ENCODE results near the gene THSD8.
A peak's percentile ranks its signal among the peaks of the same experiment; 100 is the strongest.

THSD8 gene

DNA sequence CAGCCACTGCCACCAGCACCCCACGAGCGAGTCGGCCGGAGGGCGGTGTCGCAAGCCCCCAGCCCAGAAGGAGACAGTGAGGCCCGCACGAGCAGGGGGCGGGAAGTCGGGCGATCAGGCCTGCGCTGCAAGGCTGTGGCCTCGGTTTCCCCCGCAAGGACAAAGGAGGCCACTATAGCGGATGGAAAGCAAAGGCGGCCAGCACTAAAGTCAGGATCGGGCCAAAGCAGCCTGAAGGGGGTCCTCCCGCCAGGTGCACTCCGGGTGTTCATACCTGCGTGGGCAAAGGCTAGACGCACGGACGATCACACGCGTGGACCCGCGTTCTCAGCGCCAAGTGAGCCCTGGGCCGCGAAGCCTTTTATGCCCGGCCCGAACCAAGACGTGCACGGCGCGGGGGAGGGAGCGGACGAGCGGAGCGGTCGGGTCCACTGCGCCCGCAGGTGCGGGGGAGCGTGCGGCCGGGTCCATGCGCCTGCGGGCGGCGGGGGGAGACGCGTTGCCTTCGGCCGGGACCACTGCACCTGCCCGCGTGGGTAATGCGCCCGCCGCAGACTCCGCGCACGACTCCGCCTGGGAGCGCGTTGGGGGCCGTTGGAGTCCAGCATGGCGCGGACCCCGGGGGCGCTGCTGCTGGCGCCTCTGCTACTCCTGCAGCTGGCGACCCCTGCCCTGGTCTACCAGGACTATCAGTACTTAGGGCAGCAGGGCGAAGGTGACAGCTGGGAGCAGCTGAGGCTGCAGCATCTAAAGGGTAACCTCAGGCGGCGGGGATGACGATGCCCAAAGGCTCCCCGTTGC lies at the start of gene THSD8, which contains the start of gene PRDX2:
THSD8 (plus strand) TSS at position 604 of the 801 bp plus-strand sequence; CDS start at position 607, 3 bp downstream.
PRDX2 (minus strand) TSS at position 335 of the 801 bp plus-strand sequence. CDS start 539 bp downstream, outside the sequence.
- H3K4me1 ChIP-seq = peaks cover 13% of the 10 kb centered on the region
- H3K4me2 ChIP-seq (ENCODE audit: low read length) = peak within 1 kb of the TSS; percentile 99
- no peak for TF ChIP-seq CTCF (IDR thresholded peaks at IDR 0.05)

GRCh38 chr19:12754465-12755196 lies 47.2 kb upstream of the THSD8 start:
- H3K27ac ChIP-seq = no peak overlapping the region
- no peak overlapping the region for H3K4me3 ChIP-seq (ENCODE audit: low read depth, low read length)
- no peaks in the 10 kb centered on the region for H3K79me2 ChIP-seq
- no peak for TF ChIP-seq CTCF (IDR thresholded peaks at IDR 0.05)
- peaks cover 2% of the 10 kb centered on the region for H3K4me1 ChIP-seq
- no peaks in the 10 kb centered on the region for H3K36me3 ChIP-seq (ENCODE audit: control insufficient read depth, insufficient read depth, low read length)
- H3K27me3 ChIP-seq (ENCODE audit: control insufficient read depth, insufficient read depth, low read length) = no peaks in the 10 kb centered on the region
- H2AFZ ChIP-seq = no peak overlapping the region
- no peaks in the 10 kb centered on the region for H3K9me3 ChIP-seq (ENCODE audit: control insufficient read depth, low read length)
- no peak overlapping the region for H3K4me2 ChIP-seq (ENCODE audit: low read length)
- H3K9ac ChIP-seq = no peak overlapping the region

More for the DNA sequence above, at the start of gene THSD8, which contains the start of gene PRDX2:
- no peaks in the 10 kb centered on the region for H3K36me3 ChIP-seq (ENCODE audit: control insufficient read depth, insufficient read depth, low read length)
- no peaks in the 10 kb centered on the region for H3K9me3 ChIP-seq (ENCODE audit: control insufficient read depth, low read length)
- H3K4me3 ChIP-seq (ENCODE audit: low read depth, low read length) = peak within 1 kb of the TSS; percentile 97
- no peaks in the 10 kb centered on the region for H3K27me3 ChIP-seq (ENCODE audit: control insufficient read depth, insufficient read depth, low read length)
- peak within 1 kb of the TSS; percentile 100 for H3K9ac ChIP-seq
- H3K27ac ChIP-seq = peak within 1 kb of the TSS; percentile 95
- H3K79me2 ChIP-seq = peaks cover 14% of the 10 kb centered on the region
- peak within 1 kb of the TSS; percentile 96 for H2AFZ ChIP-seq

DNA sequence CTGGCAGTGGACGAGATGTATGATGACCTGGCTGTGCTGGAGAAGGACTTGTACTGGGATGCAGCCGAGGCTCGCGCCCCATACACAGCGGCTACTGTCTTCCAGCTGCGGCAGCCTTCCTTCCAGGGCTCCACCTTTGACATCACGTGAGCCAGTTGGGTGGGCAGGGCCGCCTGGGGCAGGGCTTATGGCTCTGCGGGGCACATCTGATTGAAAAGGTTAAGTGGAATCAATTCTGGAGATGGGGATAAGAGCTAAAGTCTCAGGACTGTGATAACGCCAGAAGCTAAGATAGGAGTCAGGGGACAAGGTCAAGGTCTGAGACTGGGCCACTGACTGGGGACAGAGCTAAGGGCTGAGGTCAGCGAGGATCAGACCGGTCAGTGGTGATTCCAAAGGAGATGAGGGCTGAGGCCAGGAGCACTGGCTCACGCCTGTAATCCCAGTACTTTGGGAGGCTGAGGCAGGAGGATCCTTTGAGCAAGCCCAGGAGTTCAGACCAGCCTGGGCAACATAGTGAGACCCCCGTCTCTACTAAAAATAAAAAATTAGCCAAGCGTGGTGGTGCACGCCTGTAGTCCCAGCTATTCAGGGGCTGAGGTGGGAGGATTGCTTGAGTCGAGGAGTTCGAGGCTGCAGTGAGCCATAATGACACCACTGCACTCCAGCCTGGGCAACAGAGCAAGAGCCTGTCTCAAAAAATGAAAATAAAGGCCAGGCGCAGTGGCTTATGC lies 45.6 kb upstream of the THSD8 start:
- Histone ChIP-seq H3K9me3 (ENCODE audit: control insufficient read depth, low read length) (no peaks in the 10 kb centered on the region), H3K79me2 (no peaks in the 10 kb centered on the region), H3K4me1 (peaks cover 2% of the 10 kb centered on the region), H3K27me3 (ENCODE audit: control insufficient read depth, insufficient read depth, low read length) (no peaks in the 10 kb centered on the region), H3K36me3 (ENCODE audit: control insufficient read depth, insufficient read depth, low read length) (no peaks in the 10 kb centered on the region), H3K27ac (no peak overlapping the region), H3K4me3 (ENCODE audit: low read depth, low read length) (no peak overlapping the region), H3K9ac (no peak overlapping the region), H3K4me2 (ENCODE audit: low read length) (no peak overlapping the region), H2AFZ (no peak overlapping the region)
- no peak for TF ChIP-seq CTCF (IDR thresholded peaks at IDR 0.05)

GRCh38 chr19:12757544-12758274 lies 44.2 kb upstream of the THSD8 start:
- H3K9ac ChIP-seq = no peak overlapping the region
- TF ChIP-seq CTCF (IDR thresholded peaks at IDR 0.05) = peak; percentile 97
- no peaks in the 10 kb centered on the region for H3K9me3 ChIP-seq (ENCODE audit: control insufficient read depth, low read length)
- no peaks in the 10 kb centered on the region for H3K27me3 ChIP-seq (ENCODE audit: control insufficient read depth, insufficient read depth, low read length)
- H3K4me2 ChIP-seq (ENCODE audit: low read length) = peak overlapping the region; percentile 42
- peak overlapping the region; percentile 3 for H3K4me3 ChIP-seq (ENCODE audit: low read depth, low read length)
- peak overlapping the region; percentile 87 for H2AFZ ChIP-seq
- H3K4me1 ChIP-seq = peaks cover 2% of the 10 kb centered on the region
- H3K27ac ChIP-seq = peak overlapping the region; percentile 67
- H3K79me2 ChIP-seq = no peaks in the 10 kb centered on the region
- no peaks in the 10 kb centered on the region for H3K36me3 ChIP-seq (ENCODE audit: control insufficient read depth, insufficient read depth, low read length)

All from parathyroid adenoma (tissue), 2 donors.